Stimulated activated CD4-positive, alpha-beta T cell treated with anti-CD3 and anti-CD28 coated beads, Interleukin-1b, Interleukin-23, amount 100 ng/mL, for 1 hour (primary cell): ENCODE results near the gene CPZ.
A peak's percentile ranks its signal among the peaks of the same experiment; 100 is the strongest.

Experiments used
- DNase-seq, 2 donors: peaks; one replicate each; pipeline ENCODE4 v3.0.0-alpha.2; 2020; ENCODE audit warnings: low read depth in 2 of 2

CPZ gene

DNA sequence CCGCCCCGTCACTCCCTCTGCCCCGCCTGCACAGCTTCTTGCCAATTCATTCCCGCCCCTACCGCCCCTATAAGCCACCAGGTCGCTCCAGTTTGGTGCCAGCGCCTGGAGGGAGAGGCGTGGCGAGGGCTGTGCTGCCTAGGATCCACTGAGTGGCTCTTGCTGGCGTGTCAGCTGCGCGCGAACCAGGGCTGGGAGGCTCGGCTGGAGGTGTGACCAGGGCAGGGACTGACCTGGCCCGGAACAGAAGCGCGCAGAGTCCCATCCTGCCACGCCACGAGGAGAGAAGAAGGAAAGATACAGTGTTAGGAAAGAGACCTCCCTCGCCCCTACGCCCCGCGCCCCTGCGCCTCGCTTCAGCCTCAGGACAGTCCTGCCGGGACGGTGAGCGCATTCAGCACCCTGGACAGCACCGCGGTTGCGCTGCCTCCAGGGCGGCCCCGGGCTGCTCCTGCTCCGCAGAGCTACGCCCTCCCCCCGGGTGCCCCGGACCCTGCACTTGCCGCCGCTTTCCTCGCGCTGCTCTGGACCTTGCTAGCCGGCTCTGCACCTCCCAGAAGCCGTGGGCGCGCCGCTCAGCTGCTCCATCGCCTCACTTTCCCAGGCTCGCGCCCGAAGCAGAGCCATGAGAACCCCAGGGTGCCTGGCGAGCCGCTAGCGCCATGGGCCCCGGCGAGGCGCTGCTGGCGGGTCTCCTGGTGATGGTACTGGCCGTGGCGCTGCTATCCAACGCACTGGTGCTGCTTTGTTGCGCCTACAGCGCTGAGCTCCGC lies 12.1 kb upstream of the CPZ start, which contains the start of gene GPR78:
Gene GPR78 (plus strand): TSS at position 72 of the 773 bp plus-strand sequence. CDS start 591 bp downstream, at position 663.
- peak in 1 of 2 donors; percentile 7 for DNase-seq

DNA sequence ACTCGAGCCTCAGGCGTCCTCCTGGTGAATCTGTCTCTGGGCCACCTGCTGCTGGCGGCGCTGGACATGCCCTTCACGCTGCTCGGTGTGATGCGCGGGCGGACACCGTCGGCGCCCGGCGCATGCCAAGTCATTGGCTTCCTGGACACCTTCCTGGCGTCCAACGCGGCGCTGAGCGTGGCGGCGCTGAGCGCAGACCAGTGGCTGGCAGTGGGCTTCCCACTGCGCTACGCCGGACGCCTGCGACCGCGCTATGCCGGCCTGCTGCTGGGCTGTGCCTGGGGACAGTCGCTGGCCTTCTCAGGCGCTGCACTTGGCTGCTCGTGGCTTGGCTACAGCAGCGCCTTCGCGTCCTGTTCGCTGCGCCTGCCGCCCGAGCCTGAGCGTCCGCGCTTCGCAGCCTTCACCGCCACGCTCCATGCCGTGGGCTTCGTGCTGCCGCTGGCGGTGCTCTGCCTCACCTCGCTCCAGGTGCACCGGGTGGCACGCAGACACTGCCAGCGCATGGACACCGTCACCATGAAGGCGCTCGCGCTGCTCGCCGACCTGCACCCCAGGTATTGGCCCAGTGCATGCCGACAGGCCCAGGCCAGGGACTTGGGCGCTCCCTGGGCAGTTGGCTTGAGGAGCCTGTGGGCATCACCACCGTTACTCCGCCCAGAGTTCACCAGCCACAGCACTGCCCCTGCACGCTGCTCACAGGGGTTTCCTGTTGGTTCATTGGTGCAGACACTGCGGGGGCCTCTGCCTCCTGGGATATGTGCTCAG lies 11.3 kb upstream of the CPZ start:
- no peak for DNase-seq

DNA sequence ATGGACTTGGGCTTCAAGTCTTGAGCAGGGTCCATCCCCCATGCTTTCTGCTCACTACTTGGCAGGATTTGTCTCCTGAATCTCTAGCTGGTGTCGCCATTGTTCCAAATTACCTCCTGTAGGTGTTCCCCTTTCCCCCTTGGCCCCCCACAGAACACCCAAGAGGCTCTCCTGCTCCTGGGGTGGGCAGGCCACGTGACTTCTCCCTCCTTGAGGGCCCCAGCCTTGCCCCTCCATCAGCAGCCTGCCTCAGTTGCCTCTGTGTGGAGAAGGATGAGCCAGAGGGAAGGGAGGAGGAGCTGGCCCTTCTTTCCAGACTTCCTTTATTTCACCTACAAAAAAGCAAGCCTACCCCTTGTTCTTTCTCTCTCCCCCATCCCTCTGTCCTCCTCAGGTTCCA lies 10.5 kb upstream of the CPZ start:
- no peak for DNase-seq

DNA sequence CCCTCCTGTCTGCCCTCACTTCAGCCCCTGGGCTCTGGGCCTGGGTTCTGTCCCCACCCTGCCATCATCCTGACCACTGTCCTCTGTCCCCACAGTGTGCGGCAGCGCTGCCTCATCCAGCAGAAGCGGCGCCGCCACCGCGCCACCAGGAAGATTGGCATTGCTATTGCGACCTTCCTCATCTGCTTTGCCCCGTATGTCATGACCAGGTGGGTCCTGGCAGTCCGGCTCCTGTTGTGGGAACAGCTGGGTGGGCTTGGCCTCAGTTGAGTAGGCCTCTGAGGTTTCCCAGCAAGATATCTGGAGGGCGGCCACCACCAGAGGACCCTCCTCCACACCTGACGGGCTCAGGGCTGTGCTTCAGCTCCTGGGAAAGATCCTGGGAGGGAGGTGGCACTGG lies 10.1 kb upstream of the CPZ start:
- no peak for DNase-seq

DNA sequence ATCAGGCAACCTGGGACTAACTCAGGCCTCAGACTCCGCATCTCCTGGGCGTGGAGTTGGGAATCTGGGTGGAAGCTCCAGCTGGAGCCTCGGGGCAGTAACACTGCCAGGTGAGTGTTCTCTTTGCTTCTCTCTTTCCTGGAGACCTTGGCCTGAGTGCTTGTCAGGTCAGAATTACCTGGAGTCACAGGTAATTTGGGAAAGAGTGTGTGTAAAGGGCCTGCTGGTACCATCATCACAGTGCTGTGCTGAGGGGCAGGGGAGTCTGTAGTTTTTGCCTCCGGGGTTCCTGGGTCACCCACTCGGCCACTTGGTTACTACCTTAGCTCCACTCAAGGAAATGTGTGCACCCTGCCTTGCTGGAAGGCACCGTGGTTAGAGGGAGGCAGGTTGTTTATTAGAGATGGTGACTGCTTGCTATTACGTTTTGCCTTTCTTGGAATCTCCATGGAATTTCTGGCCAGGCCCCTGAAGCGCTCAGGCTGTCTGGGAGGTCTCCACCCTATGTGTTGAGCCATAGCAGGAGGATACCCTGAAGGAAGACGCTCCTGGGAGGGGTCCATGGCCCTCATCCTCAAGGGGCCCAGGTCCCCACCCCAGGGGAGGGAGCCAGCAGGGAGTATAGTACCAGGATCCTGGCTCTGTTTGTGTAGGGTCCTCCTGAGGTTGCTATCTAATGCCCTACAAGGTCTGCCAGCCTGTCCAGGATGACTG lies 9.5 kb upstream of the CPZ start:
- no peak for DNase-seq

DNA sequence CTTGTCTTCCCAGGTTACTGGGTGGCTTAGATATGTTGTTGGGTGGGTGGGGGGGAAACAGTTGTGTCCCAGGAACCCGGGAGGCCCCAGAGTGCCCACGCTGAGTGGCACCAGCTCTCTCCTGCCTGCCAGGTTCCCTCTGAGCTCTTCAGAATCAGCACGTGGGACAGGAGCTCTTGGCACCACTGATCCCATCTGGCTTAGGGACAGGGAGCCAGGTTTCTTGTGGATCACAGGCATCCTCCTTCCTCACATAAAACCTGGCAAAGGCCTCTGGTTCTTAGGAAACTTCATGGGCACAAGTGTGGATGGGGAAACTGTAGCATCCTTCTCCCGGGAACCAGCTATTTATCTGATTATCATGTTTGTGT lies 8.9 kb upstream of the CPZ start:
- no peak for DNase-seq

DNA sequence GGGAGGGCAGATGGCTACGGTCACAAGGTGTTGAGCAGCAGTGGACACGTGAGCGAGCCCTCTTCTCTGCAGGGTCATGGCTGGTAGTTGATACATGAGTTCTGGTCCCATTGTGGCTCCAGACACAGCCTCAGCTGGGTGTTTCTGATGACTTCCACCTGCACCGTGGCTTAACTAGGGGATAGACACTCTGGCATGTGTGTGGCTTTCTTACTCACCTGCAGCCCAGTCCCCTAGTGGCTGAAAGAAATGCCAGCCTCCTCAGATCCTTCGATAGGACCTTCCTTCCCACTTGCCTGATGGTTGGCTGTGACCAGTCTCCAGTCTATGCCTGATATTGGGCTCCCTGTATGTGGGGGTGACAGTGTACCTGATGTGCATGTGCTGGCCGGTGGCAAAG lies 7.4 kb upstream of the CPZ start:
- DNase-seq = no peak

DNA sequence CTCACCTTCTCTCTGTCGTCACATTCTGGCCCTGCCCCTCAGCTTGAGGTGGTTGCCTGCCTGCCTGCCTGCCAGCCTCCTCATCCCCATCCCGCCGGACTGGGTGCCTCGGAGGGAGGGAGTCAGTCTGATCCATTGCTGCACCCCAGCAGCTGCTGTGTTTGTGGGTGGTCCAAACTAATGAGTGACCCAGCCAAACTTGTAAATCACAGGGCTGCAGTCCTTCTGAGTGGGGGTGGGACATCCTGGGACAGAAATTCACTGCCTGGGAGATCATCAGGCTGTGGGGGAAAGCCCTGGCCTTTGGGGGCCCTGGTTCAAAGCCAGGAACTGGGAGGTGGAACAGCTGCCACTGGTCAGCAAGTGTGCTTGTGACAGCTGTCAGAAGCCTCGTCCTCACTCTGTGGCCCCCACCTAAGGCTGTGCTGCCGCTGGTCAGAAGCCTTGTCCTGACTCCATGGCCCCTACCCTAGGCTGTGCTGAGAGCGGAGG lies 6.8 kb upstream of the CPZ start:
- no peak for DNase-seq

DNA sequence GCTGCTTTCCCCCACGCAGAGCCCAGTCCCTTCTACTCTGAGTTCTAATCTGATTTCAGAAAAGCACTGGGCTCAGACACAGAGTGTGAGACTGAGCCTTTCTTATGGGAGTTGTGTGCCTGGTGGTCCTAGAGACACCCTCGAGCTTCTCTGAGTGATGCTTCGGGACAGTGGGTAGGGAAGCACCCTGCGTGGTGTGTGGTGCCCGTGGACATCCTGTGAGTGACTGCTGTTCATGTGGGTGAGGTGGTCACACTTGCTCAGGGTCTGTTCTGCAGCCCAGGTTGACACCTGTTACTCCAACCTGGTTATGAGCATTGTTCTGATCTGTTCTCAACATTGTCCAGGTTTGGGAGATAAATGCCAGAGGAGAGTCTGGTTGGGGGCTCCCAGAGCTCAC lies 6.3 kb upstream of the CPZ start:
- DNase-seq = no peak

DNA sequence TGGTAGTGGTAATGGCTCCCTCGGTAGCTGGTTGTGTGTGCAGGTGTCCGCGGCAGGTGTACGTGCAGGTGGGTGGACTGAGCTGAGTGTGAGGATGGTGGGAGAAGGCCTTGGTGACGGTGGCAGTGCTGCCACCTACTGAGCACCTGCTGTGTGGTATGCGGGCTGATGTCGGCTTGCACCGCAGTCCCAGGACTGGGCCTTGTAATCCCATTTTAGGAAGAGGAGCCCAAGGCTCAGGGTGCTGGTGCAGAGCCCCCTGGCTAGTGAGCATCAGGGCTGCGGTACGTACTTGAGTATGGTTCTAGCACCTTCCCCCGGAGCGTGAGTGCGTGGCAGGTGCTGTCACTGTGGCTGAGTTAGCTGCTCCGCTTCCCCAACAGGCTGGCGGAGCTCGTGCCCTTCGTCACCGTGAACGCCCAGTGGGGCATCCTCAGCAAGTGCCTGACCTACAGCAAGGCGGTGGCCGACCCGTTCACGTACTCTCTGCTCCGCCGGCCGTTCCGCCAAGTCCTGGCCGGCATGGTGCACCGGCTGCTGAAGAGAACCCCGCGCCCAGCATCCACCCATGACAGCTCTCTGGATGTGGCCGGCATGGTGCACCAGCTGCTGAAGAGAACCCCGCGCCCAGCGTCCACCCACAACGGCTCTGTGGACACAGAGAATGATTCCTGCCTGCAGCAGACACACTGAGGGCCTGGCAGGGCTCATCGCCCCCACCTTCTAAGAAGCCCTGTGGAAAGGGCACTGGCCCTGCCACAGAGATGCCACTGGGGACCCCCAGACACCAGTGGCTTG lies 5.7 kb upstream of the CPZ start:
- DNase-seq = no peak

DNA sequence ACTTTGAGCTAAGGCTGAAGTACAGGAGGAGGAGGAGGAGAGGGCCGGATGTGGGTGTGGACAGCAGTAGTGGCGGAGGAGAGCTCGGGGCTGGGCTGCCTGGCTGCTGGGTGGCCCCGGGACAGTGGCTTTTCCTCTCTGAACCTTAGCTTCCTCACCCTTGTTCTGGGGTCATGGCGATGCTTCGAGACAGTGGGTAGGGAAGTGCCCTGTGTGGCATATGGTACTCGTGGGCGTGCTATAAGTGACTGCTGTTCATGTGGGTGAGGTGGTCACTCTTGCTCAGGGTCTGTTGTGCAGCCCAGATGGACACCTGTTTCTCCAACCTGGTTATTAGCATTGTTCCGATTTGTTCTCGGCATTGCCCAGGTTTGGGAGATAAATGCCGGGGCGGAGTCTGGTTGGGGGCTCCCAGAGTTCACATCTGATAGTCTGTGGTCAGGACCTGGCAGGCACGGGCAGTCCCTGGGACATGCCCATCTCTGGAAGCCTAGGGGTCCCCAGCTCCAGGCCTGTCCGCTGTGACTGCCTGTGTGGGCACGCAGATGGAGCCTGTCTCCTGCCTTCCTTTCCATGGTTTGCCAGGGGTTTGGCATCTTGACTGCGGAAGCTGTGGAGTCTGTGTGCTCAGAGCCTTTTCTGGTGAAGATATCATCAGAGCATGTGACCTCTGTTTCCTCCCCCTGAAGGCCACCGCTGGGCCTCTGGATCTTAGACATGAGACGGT lies 4.9 kb upstream of the CPZ start:
- no peak for DNase-seq

DNA sequence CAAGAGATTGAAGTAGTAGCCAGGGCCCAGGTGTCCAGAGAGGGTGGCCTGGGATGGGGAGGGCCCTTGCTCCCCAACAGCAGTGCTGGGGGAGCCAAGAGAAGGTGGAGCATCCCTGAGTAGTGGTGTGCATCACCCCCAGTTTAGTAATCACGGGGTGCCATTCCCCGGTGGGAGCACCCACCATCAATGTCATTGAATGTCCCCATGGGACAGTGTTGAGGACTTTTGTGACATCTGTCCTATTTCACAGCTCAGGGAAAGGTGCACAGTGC lies 4.4 kb upstream of the CPZ start:
- DNase-seq = no peak

DNA sequence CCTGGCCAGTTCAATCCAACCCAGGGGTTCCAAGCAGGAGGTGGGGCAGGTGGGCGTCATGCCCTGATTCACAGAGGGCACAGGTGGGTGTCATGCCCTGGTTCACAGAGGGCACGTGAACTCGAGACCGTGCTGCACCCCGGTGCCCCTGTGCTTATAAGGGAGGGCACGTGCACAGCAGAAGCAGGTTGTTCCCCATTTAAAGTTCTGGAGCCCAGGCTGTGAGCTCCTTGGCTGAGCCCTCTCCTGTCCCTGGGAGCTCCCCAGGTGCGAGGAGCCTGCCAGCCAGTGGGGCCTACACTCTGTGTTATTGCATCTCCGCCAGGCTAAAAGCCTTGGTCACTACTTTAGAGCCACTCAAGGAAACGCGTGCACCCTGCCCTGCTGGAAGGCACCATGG lies 3.2 kb upstream of the CPZ start:
- DNase-seq = no peak

DNA sequence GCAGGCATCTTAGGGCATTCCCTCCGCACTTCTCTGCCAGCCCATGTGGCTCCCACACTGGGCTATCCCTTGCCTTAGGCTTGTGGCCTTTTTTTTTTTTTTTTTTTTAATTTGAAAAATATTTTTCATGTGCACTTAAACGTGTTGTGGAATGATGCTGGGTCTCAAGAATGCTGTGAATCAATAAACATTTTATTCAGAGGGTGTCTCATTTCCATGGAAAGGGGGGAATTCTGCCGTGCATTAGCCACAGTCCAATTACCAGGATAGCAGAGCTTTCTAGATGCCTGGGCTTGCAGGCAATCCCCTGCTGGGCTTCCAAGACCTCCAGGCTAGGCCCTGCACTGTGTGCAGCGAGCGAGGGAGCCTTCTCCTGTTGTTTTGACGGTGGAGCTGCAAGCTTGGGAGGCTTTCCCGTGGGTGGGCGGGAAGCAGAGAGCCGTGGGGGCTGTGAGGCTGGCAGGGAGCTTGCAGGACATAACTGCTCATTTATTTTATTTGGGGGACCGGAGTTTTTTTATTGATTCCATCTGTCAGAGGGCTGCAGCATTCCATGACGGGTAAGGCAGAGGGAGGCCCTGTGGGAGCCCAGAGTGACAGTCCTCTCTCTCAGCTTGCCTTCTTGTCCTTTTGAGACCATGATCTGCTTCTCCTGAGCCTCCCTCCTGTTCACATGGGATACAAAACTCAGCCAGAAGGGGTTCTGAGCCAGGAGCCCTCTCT lies 2.6 kb upstream of the CPZ start:
- no peak for DNase-seq

DNA sequence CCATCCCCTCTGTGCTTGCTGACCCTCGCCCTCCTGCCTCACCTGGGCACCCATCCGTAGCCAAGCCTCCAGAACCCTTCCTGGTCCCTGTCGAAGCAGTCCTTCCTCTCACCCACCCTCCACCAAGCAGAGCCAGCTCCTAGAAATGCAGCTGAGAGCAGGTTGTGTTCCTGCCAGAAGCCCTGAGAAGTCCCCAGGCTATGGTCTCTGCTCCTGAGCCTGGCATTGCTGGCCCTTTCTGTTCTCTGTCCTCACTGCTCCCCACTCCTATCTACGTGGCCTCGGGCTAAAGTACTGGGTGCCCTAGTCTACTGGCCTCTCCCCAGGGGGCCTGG lies 2.1 kb upstream of the CPZ start:
- DNase-seq = no peak

DNA sequence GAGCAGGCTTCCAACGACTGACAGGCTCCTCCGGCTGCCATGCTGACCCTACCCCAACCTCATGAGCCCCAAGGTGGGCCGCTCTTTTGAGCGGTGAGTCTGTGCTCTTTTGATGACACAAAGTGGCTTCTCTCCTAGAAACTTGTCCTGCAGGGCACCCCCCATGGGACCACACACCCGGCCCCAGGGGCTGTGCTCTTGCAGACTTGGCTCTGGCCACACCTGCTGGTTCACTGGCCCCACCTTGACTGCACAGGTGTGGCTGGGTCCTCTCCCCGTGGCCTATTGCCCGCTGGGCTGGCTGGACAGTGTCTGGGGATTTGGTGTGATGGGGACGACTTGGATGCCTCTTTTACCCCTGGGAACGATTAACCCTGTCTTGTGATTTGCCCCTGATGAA lies 1.5 kb upstream of the CPZ start:
- no peak for DNase-seq

DNA sequence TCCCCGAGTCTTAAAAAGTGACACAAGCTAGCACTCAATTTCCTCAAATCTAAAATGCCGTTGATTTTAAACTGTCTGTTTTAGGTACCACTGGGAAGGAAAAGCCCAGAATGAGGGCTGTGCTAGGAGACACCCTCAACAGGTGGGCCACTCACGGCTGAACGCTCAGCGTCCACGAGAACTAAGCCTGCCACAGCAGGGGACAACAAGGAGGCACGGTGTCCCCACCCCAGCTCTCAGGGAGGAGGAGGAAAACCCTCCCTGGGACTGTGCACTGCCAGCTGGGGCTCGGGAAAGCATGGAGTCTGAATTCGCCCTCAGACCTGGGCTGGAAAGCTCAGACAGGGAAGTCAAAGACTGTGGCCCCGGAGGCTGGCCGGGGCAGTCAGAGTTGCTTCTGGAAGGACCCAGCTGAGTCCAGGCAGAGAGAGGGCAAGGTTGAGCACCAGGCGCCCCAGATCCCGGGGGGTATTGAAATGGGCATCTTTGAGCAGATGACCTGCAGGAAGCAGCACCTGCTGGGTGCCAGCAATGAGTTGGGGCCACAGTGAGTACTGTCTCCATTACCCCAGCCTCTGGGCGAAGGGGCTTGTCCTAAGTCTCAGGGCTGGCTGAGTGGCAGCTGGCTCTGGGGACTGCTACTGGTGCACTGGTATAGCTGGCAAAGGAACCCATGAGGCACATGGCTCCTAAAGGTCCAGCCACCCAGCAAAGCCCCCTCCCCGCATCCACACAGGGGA lies 769 bp upstream of the CPZ start:
- DNase-seq = no peak

DNA sequence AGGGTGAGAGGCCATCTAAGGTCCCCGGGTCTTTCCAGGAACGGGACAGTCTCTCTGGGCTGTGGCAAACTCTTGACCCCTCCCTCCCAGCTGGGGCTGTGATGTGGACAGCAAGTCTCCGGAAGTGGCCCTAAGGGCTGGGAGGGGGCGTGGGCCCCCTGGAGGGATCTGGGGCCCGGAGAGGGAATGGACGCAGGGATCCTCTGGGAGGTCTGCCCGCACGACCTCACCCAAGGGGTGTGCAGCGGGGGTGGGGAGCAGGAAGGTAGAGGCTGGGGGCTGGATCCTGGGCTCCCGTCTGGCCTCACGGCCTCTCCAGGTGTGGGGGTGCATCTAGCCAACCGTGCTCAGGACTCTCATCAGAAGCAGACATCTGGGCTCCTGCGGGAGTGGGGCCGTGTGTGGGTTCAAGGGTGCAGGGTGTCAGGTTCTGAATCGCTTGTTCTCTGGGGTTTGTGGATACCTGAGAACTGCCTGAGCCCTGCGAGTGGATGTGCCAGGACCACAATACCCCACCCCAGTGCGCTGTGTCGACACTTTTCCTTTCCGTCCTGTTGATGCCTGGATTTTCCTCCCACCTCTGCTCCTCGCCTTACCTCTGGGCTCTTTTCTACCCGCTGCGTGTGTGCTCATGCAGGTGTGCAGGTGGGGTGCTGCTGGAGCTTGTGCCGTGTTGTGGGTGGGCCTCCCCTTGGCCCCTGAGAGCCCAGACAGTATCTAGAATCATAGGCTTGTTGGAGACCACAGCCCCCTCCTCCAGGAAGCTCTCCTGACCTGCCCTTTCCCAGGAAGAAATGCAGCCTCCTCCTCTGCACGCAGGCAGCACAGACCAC lies 915 bp downstream of the CPZ start:
- DNase-seq = no peak
